ENCODE measurements around the gene TPPP2. TPM values are rescaled to one million over a fixed set of nuclear protein-coding genes. Genes with fewer than 3 reads are reported as not detected.
A peak's percentile ranks its signal among the peaks of the same experiment; 100 is the strongest.

Gene TPPP2
- total RNA-seq, 1 donor, result not detected

DNA sequence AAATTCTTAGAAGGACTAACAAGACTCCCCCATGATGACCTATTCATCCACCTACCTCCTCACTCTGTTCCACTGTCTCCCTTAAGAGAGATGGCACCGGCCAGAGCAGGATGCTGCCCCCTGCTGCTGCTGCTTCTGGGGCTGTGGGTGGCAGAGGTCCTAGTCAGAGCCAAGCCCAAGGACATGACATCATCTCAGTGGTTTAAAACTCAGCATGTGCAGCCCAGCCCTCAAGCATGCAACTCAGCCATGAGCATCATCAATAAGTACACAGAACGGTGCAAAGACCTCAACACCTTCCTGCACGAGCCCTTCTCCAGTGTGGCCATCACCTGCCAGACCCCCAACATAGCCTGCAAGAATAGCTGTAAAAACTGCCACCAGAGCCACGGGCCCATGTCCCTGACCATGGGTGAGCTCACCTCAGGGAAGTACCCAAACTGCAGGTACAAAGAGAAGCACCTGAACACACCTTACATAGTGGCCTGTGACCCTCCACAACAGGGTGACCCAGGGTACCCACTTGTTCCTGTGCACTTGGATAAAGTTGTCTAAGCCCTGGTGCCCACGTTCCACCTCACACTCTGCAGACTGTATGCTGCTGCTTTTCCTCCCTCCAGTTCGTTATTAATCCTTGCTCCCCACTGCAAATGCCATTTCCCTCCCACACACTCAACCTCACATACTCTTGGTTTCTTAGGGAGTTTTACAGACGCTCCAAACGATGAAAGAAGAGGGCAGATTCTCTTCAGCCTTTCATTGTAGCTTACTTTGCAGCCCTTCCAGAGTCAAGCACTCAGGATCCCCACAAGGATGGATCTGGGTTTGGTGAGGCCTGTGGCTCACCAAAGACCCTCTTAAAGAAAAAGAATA lies 28.0 kb downstream of the TPPP2 start, which contains the start of gene RNASE8:
RNASE8 (plus strand) TSS at position 20 of the 873 bp plus-strand sequence; CDS start at position 91, 71 bp downstream.
- DNase-seq (ENCODE audit: low read depth), result no peak
- TF ChIP-seq, protein P1, sequence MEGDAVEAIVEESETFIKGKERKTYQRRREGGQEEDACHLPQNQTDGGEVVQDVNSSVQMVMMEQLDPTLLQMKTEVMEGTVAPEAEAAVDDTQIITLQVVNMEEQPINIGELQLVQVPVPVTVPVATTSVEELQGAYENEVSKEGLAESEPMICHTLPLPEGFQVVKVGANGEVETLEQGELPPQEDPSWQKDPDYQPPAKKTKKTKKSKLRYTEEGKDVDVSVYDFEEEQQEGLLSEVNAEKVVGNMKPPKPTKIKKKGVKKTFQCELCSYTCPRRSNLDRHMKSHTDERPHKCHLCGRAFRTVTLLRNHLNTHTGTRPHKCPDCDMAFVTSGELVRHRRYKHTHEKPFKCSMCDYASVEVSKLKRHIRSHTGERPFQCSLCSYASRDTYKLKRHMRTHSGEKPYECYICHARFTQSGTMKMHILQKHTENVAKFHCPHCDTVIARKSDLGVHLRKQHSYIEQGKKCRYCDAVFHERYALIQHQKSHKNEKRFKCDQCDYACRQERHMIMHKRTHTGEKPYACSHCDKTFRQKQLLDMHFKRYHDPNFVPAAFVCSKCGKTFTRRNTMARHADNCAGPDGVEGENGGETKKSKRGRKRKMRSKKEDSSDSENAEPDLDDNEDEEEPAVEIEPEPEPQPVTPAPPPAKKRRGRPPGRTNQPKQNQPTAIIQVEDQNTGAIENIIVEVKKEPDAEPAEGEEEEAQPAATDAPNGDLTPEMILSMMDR (IDR thresholded peaks at IDR 0.05; ENCODE audit: insufficient read depth, low read depth, low read length), result peak; percentile 15
- no peak within 1 kb of the TSS for H3K4me3 ChIP-seq (ENCODE audit: low read depth, low read length)

DNA sequence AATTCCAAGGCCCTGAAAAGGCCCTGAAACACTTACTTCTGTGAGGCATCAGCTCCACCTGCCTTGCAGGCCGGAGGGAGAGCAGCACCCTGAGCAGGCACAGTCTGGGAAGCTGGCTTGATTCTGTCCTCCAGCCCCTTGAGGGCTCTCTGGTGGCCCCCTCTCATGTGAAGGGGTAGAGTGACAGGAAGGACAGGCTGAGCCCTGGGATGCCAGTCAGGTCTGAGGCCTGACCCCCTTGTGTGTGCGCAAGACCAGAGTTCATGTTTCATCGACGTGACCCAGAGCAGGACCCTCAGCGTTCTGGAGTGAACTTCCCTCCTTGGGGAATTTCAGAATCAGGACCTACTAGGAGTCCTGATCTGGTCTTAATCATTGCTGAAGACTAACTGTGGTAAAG lies 28.9 kb downstream of the TPPP2 start:
- H3K4me3 ChIP-seq (ENCODE audit: low read depth, low read length), result no peak overlapping the region
- TF ChIP-seq, protein P1 (IDR thresholded peaks at IDR 0.05; ENCODE audit: insufficient read depth, low read depth, low read length), result no peak
- no peak for DNase-seq (ENCODE audit: low read depth)

DNA sequence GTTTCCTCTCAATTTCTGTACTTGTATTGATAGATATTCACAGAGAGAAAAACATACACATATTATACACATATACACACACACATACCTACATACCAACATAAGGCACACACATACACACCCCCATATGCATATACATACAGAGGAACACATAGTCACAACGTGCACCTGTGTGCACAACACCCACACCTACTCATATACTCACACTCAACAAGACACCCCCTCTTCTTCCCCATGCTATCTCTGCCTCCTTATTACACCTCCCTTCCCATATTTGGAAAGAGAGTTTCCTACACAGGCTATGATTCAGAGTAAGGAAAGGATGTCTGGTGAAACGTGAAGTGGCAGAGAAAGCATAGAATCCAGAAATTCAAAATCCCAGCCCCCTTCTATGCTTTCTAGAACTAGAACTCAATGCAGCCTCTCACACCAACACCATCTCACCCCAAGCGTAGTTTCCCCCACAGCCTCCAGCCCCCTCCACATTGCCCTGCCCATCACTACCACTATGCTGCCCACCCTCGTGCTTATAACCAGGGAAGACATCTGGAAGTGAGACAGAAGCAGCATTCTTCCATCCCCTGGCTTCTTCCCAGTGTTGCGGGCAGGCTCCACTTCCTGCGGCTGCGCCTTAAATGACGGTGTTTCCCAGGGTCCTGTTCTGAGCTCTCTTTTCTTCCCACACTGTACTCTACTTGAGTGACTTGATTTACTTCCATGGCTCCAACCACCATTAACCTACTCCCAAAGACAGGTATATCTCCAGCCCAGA lies 30.0 kb downstream of the TPPP2 start:
- no peak for DNase-seq (ENCODE audit: low read depth)
- TF ChIP-seq, protein P1 (IDR thresholded peaks at IDR 0.05; ENCODE audit: insufficient read depth, low read depth, low read length), result no peak
- H3K4me3 ChIP-seq (ENCODE audit: low read depth, low read length), result no peak overlapping the region

DNA sequence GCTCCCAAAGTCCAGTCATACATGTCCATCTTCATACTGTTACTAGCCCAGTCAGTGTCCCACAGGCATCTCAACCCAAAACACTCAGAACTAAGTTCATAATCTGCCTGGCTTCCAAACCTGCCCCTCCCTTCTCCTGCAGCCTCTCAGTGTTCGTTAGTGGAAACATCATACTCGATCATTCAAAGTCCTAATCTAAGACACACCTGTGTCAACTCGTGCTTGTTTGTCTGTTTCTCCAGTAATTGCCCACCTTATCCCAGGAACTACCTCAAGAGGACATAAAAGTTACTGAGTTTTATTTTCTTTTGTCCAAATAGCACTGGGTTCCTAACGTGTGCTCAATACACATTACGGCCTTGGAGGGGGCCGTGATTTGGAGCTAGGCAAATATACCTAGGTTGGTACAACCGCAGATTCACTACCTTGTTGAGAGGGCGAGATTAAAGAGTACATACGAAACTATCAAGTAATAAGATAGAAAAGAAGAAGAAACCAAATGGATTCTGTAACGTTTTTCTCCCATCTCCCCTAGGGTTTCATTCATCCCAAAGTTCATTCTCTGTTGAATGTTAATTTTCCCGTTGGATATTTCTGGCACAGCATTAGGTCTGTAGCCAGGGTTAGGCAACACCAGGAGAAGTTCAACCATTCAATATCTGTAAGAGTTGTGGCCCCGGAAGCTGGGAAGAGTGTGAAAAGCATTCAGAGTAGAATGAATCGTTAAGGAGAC lies 30.8 kb downstream of the TPPP2 start:
- no peak for DNase-seq (ENCODE audit: low read depth)
- H3K4me3 ChIP-seq (ENCODE audit: low read depth, low read length), result no peak overlapping the region
- TF ChIP-seq, protein P1 (IDR thresholded peaks at IDR 0.05; ENCODE audit: insufficient read depth, low read depth, low read length), result no peak

DNA sequence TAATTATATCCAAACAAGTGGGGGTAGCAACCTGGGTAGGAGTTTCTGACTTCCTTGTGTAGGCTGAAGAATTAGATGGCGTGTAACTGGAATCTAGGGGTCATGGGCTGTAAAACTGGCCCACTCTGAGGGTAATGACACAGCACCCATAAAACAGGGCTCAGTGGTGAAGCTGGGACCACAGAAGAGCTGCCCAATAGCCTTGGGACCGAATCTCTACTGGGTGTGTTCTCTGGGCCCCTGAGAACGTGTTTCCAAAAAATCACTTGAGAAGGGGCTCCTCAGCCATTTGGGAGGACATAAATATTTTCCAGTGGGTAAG lies 31.3 kb downstream of the TPPP2 start:
- no peak overlapping the region for H3K4me3 ChIP-seq (ENCODE audit: low read depth, low read length)
- TF ChIP-seq, protein P1 (IDR thresholded peaks at IDR 0.05; ENCODE audit: insufficient read depth, low read depth, low read length), result no peak
- no peak for DNase-seq (ENCODE audit: low read depth)

DNA sequence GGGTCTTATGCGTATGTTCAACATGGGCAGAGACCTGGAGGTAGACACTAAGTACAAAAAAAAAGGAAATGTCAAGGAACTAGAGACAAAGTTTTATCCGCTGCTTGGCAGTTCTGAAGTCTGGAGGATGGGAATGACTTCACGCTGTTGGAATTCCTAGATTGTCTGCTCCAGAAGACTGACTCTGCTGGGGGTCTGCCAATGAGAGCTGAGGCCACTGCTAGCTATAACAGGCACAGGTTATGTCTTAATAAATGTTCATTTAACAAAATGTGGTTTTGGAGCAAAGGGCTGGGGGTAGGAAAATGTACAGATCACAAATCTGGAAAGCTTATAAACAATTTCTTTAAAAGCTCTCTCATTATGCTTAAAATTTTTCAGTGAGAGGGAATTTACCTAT lies 33.5 kb downstream of the TPPP2 start:
- DNase-seq (ENCODE audit: low read depth), result no peak
- no peak overlapping the region for H3K4me3 ChIP-seq (ENCODE audit: low read depth, low read length)
- TF ChIP-seq, protein P1 (IDR thresholded peaks at IDR 0.05; ENCODE audit: insufficient read depth, low read depth, low read length), result no peak

All from fibroblast of villous mesenchyme (primary cell).